H4 (cell line): Measurements from ENCODE around the gene UGDH. TPM values are rescaled to one million over a fixed set of nuclear protein-coding genes. Genes with fewer than 3 reads are reported as not detected.
"Not testable (repeated sequence)": the region's sequence is repeated elsewhere in the genome, so short reads cannot be mapped to it uniquely, and the experiment has no call there.

Source experiments
- DNase-seq: peaks from one replicate; pipeline ENCODE4 v3.0.0-alpha.2; 2015; ENCODE audit warnings: low spot score
- total RNA-seq: library from RNA; depleted of rRNA; stranded (reverse); fragments of >200 nt; shearing (Covaris generic); gene quantifications from 2 replicates; pipeline ENCODE4 v1.2.3, GENCODE V29; 2014

Gene UGDH
- total RNA-seq, 1 experiment from 2014 or later: 170 TPM

DNA sequence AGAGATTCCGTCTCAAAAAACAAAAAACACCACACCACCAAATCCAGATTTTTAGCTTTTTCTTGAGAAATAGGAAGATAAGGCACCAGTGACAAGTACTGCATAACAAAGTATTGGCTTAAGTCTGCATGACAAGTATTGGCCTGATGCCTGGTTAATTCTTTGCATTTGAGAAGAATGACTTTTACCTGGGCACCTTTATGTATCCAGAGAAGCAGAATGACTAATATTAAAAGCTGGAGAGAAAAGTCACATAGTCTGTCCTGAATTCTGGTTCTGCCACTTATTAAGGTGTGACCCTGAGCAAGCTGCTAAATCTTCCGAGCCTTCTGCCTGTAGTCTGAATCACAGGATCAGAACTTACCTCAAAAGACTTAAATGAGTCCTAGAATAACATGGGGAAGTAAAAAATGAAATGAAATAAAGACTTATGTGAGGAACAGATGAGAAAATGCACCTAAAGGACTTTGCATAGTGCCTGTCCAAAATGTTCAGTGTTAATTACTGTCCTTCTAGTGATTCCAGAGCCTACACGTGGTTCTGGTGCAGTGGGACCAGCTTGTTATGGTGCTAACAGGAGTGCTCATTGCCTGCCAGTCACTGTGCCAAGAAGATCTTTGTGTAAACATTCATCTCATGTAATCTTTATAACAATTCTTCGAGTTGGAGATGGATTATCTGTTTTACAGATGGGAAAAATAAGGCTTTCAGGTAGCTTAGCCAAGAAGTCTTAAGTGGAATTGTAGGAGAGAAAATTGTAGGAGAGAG, 31.6 kb downstream of the UGDH start:
- no peak for DNase-seq

DNA sequence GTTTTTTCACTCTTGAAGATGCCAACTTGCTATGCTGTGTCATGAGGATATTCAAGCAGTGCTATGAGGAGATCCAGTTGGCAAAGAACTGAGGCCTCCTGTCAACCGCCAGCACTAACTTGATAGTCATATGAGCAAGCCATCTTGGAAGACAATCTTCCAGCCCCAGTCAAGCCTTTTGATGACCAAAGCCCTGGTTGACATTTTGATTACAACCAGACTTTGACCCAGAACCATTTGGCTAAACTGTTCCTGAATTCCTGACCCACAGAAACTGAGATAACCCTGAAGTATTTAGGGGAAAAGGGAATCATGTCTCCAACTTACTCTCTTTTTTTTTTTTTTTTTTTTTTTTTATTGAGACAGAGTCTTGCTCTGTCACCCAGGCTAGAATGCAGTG, 32.9 kb downstream of the UGDH start:
- DNase-seq: no peak

DNA sequence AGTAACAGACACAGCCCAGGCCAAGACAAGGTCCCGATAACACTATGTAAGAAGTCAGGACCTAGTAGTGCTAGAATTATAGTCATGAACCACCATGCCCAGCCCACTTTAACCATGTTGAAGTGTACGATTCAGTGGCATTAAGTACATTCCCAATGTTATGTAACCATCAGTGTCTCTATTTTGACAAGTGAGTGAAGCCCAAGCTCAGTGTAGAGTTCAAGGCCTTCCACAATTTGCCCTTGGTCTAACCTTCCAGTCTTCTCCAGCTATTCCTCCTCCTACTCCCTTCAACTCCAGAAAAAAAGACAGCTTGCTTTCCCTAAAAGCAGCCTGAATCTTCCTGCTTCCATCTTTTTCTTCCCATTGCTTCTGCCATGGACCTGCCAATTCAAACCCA, 36.9 kb downstream of the UGDH start:
- no peak for DNase-seq

DNA sequence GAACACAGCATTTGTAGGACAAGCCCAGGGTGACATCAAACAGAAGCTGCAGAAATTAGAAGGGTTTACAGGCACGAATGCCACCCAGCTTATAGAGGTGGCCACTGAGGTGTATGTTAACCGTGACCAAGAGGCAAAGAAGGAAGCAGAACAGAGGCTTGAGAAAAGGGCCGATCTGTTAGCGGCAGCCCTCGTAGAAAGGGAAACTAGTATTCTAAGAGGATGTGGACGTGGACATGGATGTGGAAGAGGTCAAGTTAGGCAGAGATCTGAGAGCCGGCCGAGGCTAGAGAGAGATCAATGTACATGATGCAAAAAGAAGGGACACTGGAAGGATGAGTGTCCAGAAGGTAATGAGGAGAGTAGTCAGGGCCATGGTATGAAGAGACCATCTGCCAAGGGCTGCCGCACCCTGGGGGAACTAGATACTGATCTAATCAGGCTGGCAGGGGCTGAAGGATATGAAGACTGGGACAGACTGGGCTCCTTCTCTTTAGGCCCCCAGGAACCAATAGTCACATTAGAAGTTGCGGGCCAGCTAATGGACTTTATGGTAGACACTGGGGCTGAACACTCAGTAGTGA, 40.9 kb downstream of the UGDH start:
- no peak for DNase-seq

DNA sequence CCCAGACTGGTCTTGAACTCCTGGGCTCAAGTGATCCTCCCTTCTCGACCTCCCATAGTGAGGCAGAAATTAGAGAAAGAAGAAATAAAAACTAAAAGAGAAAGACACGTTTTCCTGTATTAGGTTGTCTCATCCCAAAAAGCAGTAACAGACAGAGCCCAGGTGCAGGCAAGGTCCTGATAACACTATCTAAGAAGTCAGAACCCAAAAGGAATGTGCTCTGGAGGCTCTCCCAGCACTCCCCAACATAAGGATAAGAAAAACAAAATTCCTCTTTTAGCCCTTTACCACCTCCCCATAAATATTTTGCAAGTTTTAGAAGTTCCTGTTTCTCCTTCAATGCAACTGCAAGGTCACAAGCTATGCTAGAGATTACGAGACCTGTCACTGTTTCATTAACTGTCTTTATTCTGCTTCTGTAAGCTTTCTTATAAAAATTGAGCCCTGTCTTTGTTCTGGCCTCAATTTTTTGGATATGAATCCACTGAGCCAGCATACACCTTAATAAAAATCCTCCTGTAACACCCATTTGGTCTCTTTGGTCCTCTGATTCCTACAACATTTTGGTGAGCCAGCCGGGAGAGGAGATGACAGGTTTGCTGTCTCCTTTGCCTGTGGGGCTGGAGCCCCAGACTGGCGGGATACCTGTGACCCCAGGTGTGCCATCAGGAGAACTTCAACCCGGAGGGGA, 42.5 kb downstream of the UGDH start:
- DNase-seq: no peak

DNA sequence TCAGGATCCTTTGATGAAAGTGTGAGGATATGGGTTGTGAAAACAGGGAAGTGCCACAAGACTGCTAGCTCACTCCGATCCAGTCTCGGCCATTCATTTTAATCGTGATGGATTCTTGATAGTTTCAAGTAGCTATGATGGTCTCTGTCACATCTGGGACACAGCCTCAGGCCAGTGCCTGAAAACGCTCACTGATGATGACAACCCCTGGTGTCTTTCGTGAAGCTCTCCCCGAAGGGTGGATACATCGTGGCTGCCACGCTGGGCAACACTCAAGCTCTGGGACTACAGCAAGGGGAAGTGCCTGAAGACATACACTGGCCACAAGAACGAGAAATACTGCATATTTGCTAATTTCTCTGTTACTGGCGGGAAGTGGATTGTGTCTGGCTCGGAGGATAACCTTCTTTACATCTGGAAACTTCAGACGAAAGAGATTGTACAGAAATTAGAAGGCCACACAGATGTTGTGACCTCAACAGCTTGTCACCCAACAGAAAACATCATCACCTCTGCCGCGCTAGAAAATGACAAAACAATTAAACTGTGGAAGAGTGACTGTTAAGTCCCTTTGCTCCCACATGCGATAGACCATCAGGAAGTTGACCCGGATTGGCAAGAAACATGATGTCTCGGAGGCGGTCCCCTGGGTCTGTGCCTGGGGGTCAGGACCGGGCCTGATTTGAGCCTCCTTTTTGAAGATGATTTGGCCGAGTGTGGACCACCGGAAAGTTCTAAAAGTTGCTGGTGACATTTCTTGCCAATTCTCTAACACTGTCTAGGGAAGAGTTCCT, 46.1 kb downstream of the UGDH start:
- DNase-seq: no peak

DNA sequence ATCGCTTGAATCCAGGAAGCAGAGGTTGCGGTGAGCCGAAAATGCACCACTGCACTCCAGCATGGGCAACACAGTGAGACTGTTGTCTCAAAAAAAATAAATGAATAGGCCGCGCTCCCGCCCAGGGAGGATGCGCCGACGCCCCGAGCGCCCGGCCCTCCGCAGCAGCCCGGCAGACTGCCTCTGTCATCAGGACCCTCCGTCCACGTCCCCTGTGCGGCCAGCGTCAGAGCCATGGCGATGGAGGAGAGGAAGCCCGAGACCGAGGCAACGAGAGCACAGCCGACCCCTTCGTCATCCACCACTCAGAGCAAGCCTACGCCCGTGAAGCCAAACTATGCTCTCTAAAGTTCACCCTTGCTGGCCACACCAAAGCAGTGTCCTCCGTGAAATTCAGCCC, 47.0 kb downstream of the UGDH start:
- DNase-seq: no peak

DNA sequence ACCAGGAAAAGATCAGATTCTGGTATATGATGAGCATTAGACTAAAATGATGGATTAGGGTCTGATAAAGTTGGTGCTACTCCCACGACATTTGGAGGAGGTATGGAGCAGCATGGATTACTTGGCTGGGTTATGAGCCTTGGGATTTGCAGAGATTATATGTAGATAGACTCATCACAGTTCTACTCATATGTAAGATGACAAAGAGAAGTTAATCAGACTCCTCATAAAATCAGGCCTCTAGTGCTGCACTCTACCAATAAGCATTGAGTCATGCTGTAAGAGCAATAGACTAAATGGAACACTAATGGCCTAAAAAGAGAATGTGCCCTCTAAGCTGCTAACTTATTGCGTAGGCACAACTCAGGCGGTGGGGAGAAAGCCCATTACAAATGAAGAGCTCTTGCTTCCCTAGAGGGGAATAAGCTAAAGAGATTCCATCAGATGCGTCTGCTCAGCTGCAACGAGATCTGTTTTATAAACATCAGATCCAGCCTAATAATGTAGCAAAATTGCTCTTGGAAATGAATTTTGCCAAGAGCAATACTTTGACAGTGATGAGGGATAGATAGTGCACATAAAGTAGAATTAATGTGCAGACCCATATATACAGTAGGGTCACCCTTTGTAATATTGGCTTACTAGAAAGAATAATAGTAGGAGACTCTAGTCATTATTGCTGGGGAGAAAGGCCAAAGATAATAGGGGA, 50.9 kb downstream of the UGDH start:
- DNase-seq: no peak

DNA sequence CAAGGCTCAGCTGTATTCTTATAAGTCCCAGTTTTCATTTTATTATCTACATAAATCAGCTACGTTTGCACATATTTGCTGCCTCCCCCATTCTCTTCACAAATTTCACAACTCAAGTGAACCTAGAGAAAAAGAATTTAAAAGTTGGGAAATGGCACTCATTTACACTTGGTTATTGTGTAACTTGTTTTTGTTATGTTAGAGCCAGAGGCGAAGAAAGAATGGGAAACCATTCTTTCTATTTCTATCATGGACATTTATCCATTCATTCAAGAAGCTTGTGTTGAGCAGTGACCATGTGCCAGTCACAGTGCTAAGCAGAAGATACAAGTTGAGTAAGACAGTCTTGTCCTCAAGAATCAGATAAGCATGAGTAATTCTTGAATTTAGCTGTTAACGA, 54.8 kb downstream of the UGDH start:
- DNase-seq: no peak

DNA sequence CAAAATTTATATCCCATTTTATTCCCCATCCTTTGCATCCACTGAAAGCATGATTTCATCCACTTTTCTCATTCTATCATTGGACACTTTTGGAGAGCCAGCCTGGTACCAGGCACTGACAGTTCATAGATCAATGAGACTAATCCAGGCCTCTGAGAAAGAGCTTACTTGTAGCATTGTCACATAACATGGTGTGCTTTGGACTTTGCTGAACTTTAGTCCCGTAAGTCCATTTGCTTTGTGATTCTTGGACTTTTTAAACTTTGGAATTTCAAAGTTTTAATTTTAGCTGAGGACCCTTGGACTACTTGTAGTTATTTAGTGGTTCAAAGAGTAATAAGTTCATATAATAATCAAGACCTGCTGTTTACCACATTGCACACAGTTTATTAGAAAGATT, 56.8 kb downstream of the UGDH start:
- no peak for DNase-seq

DNA sequence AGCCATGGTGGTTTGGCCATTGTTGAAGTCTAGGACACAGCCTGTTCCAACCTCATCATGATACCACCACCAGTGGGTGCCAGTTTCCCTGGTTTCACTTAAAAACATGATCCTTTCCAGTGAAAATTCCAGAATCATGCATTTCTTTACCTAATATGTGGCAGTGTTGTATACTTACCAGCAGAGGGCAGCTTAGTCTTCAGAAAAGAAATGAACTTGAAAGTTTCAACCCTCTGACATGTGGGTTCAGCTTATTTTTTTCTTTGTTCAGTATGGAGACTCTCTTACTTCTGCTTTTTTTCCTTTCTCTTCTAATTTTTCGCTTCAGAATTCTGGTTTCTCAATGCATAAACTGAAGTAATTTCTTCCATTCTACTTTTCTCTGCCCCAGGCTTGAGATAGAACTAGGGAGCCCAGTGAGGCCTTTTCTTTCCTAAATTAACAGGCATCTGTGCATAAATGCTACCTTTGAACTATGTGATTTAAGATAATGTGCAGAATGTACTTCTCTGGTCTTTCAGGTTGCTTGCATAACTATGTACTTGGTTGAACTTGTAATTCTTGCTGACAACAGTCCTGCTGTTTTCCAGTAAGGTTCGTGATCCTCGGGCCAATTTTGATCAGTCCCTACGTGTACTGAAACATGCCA, 57.7 kb downstream of the UGDH start:
- DNase-seq: peak; percentile 93

DNA sequence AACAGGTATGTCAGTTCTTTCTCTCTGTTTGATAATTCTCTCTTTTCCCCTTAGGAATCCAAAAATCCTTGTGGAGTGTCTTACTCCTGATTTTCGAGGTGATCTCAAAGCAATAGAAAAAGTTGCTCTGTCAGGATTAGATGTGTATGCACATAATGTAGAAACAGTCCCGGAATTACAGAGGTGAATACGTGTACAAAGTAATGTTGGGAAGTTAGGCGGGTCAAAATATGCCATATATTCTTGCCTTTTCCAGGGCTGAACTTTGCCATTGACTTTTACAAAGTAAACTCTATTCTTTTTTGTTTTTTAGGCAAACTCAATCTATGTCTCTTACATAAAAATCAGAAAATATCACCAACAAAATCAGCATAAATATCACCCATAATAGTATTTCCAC, 59.8 kb downstream of the UGDH start:
- DNase-seq: no peak

DNA sequence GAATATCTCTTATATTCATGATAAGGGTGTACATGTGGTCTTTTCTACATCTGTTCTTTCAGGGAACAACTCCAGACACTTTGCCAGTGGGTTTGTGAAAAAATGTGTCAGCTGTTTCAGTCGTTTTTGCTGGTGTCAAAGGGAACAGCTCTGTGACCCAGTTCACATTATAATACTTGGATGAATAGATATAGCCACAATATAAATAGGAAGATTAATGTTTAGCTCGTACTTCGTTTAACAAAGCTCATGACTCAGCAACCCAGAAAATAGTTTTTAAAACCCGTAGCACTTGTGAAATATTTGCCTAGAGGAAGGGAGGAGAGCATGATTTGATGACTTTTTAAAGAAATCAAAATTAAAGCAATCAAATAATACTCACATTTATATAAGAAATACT, 60.5 kb downstream of the UGDH start:
- no peak for DNase-seq

DNA sequence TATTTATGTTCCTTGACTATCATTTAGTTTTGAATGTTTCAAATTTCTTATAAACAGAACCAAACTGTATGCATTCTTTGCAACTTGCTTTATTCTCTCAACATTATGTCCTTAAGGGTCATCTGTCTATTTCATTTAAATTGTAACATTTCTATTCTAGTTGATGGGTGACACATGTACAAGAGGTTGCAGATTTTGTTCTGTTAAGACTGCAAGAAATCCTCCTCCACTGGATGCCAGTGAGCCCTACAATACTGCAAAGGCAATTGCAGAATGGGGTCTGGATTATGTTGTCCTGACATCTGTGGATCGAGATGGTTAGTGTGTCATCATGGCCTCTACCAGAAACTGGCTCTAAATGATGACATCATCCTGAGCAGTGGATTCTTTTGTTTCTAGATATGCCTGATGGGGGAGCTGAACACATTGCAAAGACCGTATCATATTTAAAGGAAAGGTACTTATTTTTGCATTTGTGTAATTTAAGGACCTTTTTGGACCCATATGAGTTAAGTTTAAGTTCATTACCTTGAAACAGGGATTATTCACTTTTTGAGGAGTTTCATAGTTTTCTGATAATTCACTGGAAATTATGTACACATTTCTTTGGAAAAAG, 62.2 kb downstream of the UGDH start:
- DNase-seq: peak; percentile 91

DNA sequence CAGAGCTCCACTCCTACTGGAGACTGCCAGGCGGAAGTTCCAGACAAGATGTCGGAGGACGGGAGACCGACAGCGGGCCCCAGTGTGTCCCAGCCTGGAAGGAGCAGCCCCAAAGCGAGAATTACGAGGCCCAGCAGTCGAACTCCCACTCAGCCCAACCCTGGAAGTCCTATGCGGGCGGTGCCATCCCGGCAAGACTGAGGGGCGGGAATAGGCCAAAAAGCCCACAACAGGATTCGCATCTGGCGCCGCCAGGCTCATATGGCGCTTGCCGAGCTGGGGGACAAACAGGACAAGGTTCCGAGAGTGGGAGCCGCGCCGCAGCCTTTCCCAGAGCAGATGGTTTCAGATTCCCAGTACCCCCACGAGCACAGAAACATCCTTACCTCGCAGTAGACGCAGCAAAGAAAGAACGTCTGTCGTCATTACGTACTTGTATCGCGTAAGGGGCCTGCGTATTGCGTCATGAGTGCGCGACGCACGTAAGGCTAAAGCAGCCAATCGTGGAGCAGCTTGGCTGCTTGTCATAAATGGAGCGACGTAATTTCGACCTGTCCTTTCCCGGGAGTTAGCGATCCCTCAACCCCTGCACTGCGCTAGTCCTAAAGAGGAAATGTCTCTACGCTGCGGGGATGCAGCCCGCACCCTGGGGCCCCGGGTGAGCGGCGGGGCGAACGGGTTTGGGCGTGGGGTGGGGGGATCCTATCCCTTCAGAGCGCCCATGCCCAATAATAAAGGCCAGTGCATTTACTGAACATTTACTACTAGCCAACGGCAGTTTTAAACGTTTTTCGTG, 68.5 kb downstream of the UGDH start, which contains the start of the genes LIAS and RPL9:
Gene LIAS, plus strand, starts transcription at position 552 of the 796 bp plus-strand sequence. Its CDS starts 62 bp downstream, at position 614.
Gene RPL9, minus strand, starts transcription at position 418 of the 796 bp plus-strand sequence. CDS start 483 bp downstream, outside the sequence.
- DNase-seq: peak; percentile 100

DNA sequence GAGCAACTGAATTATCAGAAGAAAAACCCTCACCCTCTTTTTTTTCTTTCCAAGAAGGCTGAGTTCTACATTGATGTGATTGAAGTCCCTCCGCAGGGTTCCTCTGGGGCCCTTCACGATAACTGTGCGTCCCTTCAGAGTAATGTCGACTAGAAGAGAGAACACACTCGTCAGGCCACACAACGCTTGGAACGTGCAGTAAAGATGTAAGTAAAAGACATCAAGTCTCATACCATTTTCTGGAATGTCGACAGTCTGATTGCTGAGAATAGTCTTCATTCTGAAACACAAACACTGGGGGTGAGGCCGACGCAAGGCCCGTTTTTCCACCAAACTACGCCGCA, 69.1 kb downstream of the UGDH start:
- DNase-seq: not testable (repeated sequence)

DNA sequence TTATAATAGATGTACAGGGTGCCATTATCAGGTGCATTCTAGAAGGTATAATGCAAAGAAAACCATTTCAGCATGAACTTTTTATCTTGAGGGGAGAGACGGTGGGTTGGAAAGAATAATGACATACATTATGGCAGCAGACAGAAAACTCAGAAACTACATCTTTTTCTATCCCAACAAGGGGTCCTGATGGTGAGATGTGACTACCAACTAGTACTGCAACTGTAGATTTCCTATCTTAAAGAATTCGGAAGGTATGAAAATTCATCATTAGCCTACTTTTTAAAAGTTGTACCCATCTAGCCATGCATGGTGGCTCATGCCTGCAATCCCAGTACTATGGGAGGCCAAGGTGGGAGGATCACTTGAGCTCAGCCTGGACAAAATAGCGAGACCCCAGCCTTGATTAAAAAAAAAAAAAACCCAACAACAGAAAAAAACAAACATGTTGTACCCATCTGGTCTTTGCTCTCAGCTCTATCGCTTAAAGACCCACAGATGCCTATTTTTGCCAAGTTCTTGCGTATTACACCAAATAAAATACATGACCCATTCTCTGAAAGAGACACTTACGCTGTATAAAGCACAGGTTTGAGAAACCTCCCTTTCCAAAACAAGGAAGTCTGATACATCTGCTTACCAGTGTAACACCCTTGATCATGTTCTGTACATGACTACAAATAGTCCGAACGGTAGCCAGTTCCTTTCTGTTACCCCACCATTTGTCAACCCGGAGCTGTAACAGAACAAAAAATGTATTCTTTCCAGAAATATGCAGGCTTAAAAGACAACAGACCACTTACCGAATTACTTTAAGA, 70.1 kb downstream of the UGDH start:
- no peak for DNase-seq

DNA sequence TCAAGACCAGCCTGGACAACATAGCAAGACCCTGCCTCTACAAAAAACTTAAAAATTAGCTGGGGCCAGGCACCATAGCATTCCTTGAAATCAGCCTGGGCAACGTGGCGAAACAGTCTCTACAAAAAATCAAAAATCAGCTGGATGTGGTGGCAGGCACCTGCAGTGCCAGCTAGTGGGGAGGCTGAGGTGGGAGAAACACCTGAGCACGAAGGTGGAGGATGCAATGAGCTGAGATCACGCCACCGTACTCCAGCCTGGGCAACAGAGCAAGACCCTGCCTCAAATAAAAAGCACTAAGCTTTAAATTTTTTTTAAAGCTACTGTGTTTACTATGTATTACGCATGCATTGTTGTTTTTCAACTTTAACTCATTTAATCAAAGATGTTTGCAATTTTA, 71.8 kb downstream of the UGDH start:
- no peak for DNase-seq

DNA sequence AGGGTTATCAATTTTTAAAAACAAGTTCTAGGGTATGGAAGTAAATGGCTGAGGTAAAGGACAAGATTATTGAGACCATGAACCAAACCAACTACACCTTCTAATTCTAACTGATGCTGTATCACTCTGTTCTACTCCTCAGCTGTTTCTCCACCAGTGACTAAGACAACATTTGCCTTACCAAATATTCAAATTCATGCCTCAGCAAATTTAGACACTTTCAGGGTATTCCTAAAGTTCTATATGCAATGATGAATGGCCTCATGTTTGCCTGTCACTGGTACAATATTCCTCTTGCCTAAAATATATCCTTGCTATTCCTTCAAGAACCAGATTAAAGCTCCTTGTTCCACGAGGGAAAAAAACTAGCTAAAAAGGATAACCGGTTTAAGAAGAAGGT, 73.5 kb downstream of the UGDH start:
- no peak for DNase-seq
